B cell (primary cell): ENCODE data around the gene PLAAT5. TPM values are rescaled to one million over a fixed set of nuclear protein-coding genes. Genes with fewer than 3 reads are reported as not detected.

ENCODE experiments used
- ATAC-seq: fragments of 200-7000 bp; cut with Tn5 transposase; one replicate; pipeline ENCODE4 v1.10.0; 2021; ENCODE audit warnings: low read depth, mild to moderate bottlenecking, moderate number of reproducible peaks, moderate library complexity
- CTCF ChIA-PET: fragments of 350-600 bp; sonication (Branson Sonifier 250); formaldehyde crosslinking; loops from one replicate; lab custom pipeline; 2021; ENCODE audit warnings: antibody characterized with exemption, inconsistent platforms; lab: Charles Lee
- POLR2A ChIA-PET: fragments of 350-600 bp; sonication (Branson Sonifier 250); formaldehyde crosslinking; loops from one replicate; lab custom pipeline; 2021; ENCODE audit warnings: antibody characterized with exemption; lab: Charles Lee
- DNase-seq: peaks from one replicate; pipeline ENCODE4 v3.0.0; 2013
- H2AFZ ChIP-seq: 2 replicates; pipeline ENCODE4 v1.6.1; 2012; ENCODE audit warnings: mild to moderate bottlenecking, low read depth, low read length; ENCODE audit not compliant: insufficient read depth, poor library complexity, severe bottlenecking
- H3K27ac ChIP-seq, 2 donors: 1 replicate in 1 of 2; 2 replicates in 1 of 2; pipeline ENCODE4 v1.5.1; 2012 to 2013; ENCODE audit warnings: low read length in 2 of 2, mild to moderate bottlenecking in 2 of 2, moderate library complexity in 1 of 2
- H3K27me3 ChIP-seq, 4 experiments: fragments of 200-600 bp in 1 of 4; sonication (generic) in 1 of 4; replicated peaks in 1 of 4; 1 replicate in 2 of 4; 2 replicates in 2 of 4; pipeline versions ENCODE4 v1.6.1 to v1.7.0; 2013 to 2016; ENCODE audit warnings: low read length in 3 of 4, mild to moderate bottlenecking in 2 of 4, mixed read lengths in 1 of 4, moderate library complexity in 1 of 4; ENCODE audit not compliant: insufficient read depth in 4 of 4, control insufficient read depth in 3 of 4; ENCODE audit errors: control extremely low read depth in 1 of 4
- H3K36me3 ChIP-seq, 2 experiments: replicated peaks in 1 of 2; 1 replicate in 1 of 2; 2 replicates in 1 of 2; pipeline versions ENCODE4 v1.6.1 to v1.7.1; 2013; ENCODE audit warnings: low read length in 1 of 2; ENCODE audit not compliant: insufficient read depth in 2 of 2, control insufficient read depth in 1 of 2; ENCODE audit errors: control extremely low read depth in 1 of 2, extremely low read depth in 1 of 2
- H3K4me1 ChIP-seq, 2 donors: fragments of 200-600 bp in 1 of 2; sonication (generic) in 1 of 2; 1 replicate in 1 of 2; 2 replicates in 1 of 2; pipeline versions ENCODE4 v1.5.1 to v1.6.1; 2013 to 2017; ENCODE audit warnings: low read length in 2 of 2; ENCODE audit not compliant: control insufficient read depth in 2 of 2, insufficient read depth in 2 of 2
- H3K4me2 ChIP-seq: replicated peaks from 2 replicates; pipeline ENCODE3; 2012; ENCODE audit warnings: mild to moderate bottlenecking, low read depth, low read length; ENCODE audit not compliant: poor library complexity, severe bottlenecking
- H3K4me3 ChIP-seq, 5 experiments: fragments of 200-600 bp in 1 of 5; sonication (generic) in 1 of 5; 1 replicate in 3 of 5; 2 replicates in 2 of 5; pipeline versions ENCODE4 v1.5.1 to v1.7.0; 2011 to 2016; ENCODE audit warnings: low read length in 4 of 5, mild to moderate bottlenecking in 4 of 5, low read depth in 2 of 5, control low read depth in 1 of 5, moderate library complexity in 1 of 5; ENCODE audit not compliant: insufficient read depth in 1 of 5; ENCODE audit errors: control extremely low read depth in 1 of 5, extremely low read depth in 1 of 5
- H3K79me2 ChIP-seq: fragments of 200-600 bp; sonication (generic); one replicate; pipeline ENCODE4 v1.6.0; 2016; ENCODE audit warnings: low read length; ENCODE audit not compliant: control insufficient read depth, insufficient read depth
- H3K9ac ChIP-seq: fragments of 200-600 bp; sonication (generic); 2 replicates; pipeline ENCODE4 v1.6.1; 2017; ENCODE audit warnings: mild to moderate bottlenecking, low read length, moderate library complexity
- H3K9me3 ChIP-seq, 3 donors: one replicate each; pipeline versions ENCODE4 v1.6.1 to v1.7.1; 2013; ENCODE audit warnings: low read length in 2 of 3; ENCODE audit not compliant: control insufficient read depth in 2 of 3, insufficient read depth in 1 of 3; ENCODE audit errors: control extremely low read depth in 1 of 3
- H4K20me1 ChIP-seq: 2 replicates; pipeline ENCODE4 v1.6.0; 2012; ENCODE audit warnings: mild to moderate bottlenecking, low read length; ENCODE audit not compliant: insufficient read depth, control insufficient read depth, poor library complexity, severe bottlenecking
- H3K27ac Mint-ChIP-seq: one replicate; pipeline ENCODE4 v1.8.0; 2021; ENCODE audit warnings: mixed read lengths
- H3K27me3 Mint-ChIP-seq: one replicate; pipeline ENCODE4 v1.8.0; 2021; ENCODE audit warnings: mixed read lengths
- H3K4me1 Mint-ChIP-seq: one replicate; pipeline ENCODE4 v1.8.0; 2021; ENCODE audit warnings: mixed read lengths
- H3K4me3 Mint-ChIP-seq: one replicate; pipeline ENCODE4 v1.8.0; 2021; ENCODE audit warnings: mixed read lengths
- H3K9me3 Mint-ChIP-seq: one replicate; pipeline ENCODE4 v1.8.0; 2022; ENCODE audit warnings: mixed read lengths; ENCODE audit not compliant: insufficient read depth
- CTCF ChIP-seq: fragments of 200-600 bp; IDR thresholded peaks from one replicate; pipeline ENCODE4 v1.8.0; 2022; ENCODE audit warnings: antibody characterized with exemption, mild to moderate bottlenecking
- EZH2 ChIP-seq: IDR thresholded peaks from 2 replicates; pipeline ENCODE4 v1.6.1; 2012; ENCODE audit warnings: borderline replicate concordance, low read depth, mild to moderate bottlenecking, moderate library complexity, low read length; ENCODE audit not compliant: insufficient read depth, poor library complexity, severe bottlenecking
- WGBS: methylation state at CpG from one replicate; pipeline ENCODE4 v1.1.5; 2013; ENCODE audit warnings: missing lambda C conversion rate; ENCODE audit not compliant: insufficient coverage; 5-methylcytosine and 5-hydroxymethylcytosine counted together
- intact Hi-C: fragments of 100-400 bp; cut with micrococcal nuclease; formaldehyde crosslinking; loops from one replicate; pipeline ENCODE4 v1.10.0; 2022
- polyA plus RNA-seq: library from polyadenylated mRNA; depleted of rRNA; stranded (reverse); fragments of >200 nt; gene quantifications from 2 replicates; pipeline ENCODE4 v1.2.3, GENCODE V29; 2012
- total RNA-seq, 2 donors: library from RNA; stranded (reverse); fragments of 120-200 nt in 1 of 2; gene quantifications; 1 replicate in 1 of 2; 2 replicates in 1 of 2; pipeline versions ENCODE4 v1.2.3 to v1.2.4, GENCODE V29; 2013 to 2022

PLAAT5 gene
- total and polyA plus RNA-seq, 2 donors (not counting 1 experiment from before 2014, with no cell fraction given): not detected

- Histone ChIP-seq H3K36me3 (no peaks in the 10 kb centered on the region), H3K27ac (no peak overlapping the region), H4K20me1 (no peaks in the 10 kb centered on the region), H3K4me2 (no peak overlapping the region), H3K9ac (no peak overlapping the region), H3K4me3 (no peak overlapping the region), H2AFZ (no peak overlapping the region), H3K4me1 (no peaks in the 10 kb centered on the region), H3K27me3 (peaks cover 0 to 8% (median 1%) of the 10 kb centered on the region in 4 experiments), H3K9me3 (no peaks in the 10 kb centered on the region), H3K79me2 (no peaks in the 10 kb centered on the region)
- H3K27ac Mint-ChIP-seq: no peak overlapping the region
- no peaks in the 10 kb centered on the region for H3K4me1 Mint-ChIP-seq
- ChIA-PET CTCF (interaction anchor here (0.7 to 1.6 kb wide), 2 partner anchors 17 to 175 kb away, joined by 3 read pairs; no protein-coding TSS in a partner anchor), POLR2A (no interaction called here)
- no peaks in the 10 kb centered on the region for H3K9me3 Mint-ChIP-seq
- no peak for TF ChIP-seq CTCF
- no peak for TF ChIP-seq EZH2
- H3K4me3 Mint-ChIP-seq: no peak overlapping the region
- no peak for DNase-seq
- no peak for ATAC-seq
- intact Hi-C loops: no loop called here
- peaks cover 38% of the 10 kb centered on the region for H3K27me3 Mint-ChIP-seq
Observed at GRCh38 chr11:63462137-63462536, 28.8 kb downstream of the PLAAT5 start.

GRCh38 chr11:63459586-63459985 is 31.4 kb downstream of the PLAAT5 start:
- Mint-ChIP-seq H3K4me3 (no peak overlapping the region), H3K9me3 (no peaks in the 10 kb centered on the region), H3K4me1 (no peaks in the 10 kb centered on the region), H3K27me3 (peaks cover 36% of the 10 kb centered on the region), H3K27ac (no peak overlapping the region)
- Histone ChIP-seq H3K9me3 (no peaks in the 10 kb centered on the region), H3K79me2 (no peaks in the 10 kb centered on the region), H3K4me1 (no peaks in the 10 kb centered on the region), H3K9ac (no peak overlapping the region), H3K36me3 (no peaks in the 10 kb centered on the region), H4K20me1 (no peaks in the 10 kb centered on the region), H3K27ac (no peak overlapping the region), H2AFZ (no peak overlapping the region), H3K27me3 (peaks cover 0 to 8% (median 1%) of the 10 kb centered on the region in 4 experiments), H3K4me3 (no peak overlapping the region), H3K4me2 (no peak overlapping the region)
- 82% methylated on average over 6 of the region's 6 CpGs for WGBS
- no peak for DNase-seq
- POLR2A ChIA-PET: no interaction called here
- intact Hi-C loops: no loop called here
- TF ChIP-seq EZH2 (no peak), CTCF (no peak)
- no peak for ATAC-seq
- CTCF ChIA-PET: interaction anchor here (1.7 kb wide), 1 partner anchor 20 kb away, joined by 5 read pairs; no protein-coding TSS in a partner anchor
